Activated naive CD4-positive, alpha-beta T cell treated with anti-CD3 and anti-CD28 coated beads for 36 hours (primary cell): ENCODE results near the gene R3HDM2. TPM values are rescaled to one million over a fixed set of nuclear protein-coding genes. Genes with fewer than 3 reads are reported as not detected.

Experiments used
- CTCF ChIA-PET: fragments of 350-600 bp; sonication (Branson Sonifier 250); formaldehyde crosslinking; loops from one replicate; lab custom pipeline; 2021; ENCODE audit warnings: antibody characterized with exemption; lab: Charles Lee
- DNase-seq: peaks from one replicate; pipeline ENCODE4 v3.0.0-alpha.2; 2020
- H3K27ac Mint-ChIP-seq: one replicate; pipeline ENCODE4 v1.8.0; 2021; ENCODE audit warnings: mild to moderate bottlenecking, mixed read lengths
- H3K27me3 Mint-ChIP-seq: one replicate; pipeline ENCODE4 v1.8.0; 2021; ENCODE audit warnings: low read depth, mixed read lengths
- H3K36me3 Mint-ChIP-seq: one replicate; pipeline ENCODE4 v1.8.0; 2021; ENCODE audit warnings: low read depth, mixed read lengths
- H3K4me1 Mint-ChIP-seq: one replicate; pipeline ENCODE4 v1.8.0; 2021; ENCODE audit warnings: low read depth, mixed read lengths
- H3K4me3 Mint-ChIP-seq: one replicate; pipeline ENCODE4 v1.8.0; 2021; ENCODE audit warnings: mild to moderate bottlenecking, moderate library complexity, mixed read lengths
- H3K9me3 Mint-ChIP-seq: one replicate; pipeline ENCODE4 v1.8.0; 2021; ENCODE audit warnings: mixed read lengths
- intact Hi-C: fragments of 100-400 bp; cut with micrococcal nuclease; formaldehyde crosslinking; loops from one replicate; pipeline ENCODE4 v1.15.1; 2023
- total RNA-seq, 2 experiments: library from RNA; stranded (reverse); gene quantifications; one replicate each; pipeline ENCODE4 v1.2.3, GENCODE V29; 2021

The R3HDM2 gene
- total RNA-seq, 2 experiments from 2014 or later = 42.2 to 44.8 TPM

DNA sequence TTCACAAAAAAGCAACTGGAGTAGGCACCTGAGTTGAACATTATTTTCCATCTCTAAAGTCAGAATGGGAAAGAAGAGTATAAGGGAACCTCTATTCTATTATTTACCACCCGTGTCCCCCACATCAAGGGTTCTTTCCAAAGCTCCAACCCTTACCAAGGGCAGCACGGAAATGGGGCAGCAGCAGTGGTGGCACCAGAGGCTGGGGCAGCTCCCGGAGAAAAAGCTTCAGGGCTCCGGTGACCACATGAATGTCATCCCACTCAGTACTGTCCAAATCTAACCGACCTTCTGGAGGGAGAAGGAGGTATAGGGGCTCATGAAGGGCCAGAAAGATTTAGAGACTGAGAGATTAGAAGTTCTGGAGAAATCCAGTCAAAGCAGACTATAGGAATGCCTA is 43.0 kb upstream of the R3HDM2 start:
- DNase-seq = no peak
- Mint-ChIP-seq H3K4me1 (peaks cover 41% of the 10 kb centered on the region), H3K36me3 (peaks cover 33% of the 10 kb centered on the region), H3K27me3 (no peaks in the 10 kb centered on the region), H3K27ac (no peak overlapping the region), H3K4me3 (no peak overlapping the region), H3K9me3 (no peaks in the 10 kb centered on the region)
- CTCF ChIA-PET = interaction anchor here (1.9 to 10.2 kb wide), 2 partner anchors 12 to 18 kb away, joined by 5 to 207 read pairs; partner anchors contain the start of gene GLI1
- intact Hi-C loops = no loop called here

DNA sequence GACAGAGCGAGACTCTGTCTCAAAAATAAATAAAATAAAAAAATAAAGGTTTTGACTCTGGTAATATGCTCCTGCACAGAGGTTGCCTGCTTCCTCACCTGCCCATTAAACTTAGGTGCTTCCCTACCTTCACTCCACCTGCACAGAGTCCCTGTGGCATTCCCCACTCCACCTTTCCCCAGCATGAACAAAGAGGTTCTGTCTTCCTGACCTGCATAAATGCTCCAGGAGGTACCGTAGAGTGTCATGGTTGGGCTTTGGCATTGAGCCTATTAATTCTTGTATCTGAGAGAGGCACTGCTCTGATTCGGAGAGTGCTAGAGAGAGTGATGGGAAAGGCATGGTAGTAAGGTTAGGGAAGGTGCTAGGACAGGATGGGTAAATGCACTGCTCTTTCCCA is 42.5 kb upstream of the R3HDM2 start:
- Mint-ChIP-seq H3K9me3 (no peaks in the 10 kb centered on the region), H3K4me1 (peaks cover 36% of the 10 kb centered on the region), H3K4me3 (no peak overlapping the region), H3K27me3 (no peaks in the 10 kb centered on the region), H3K36me3 (peaks cover 28% of the 10 kb centered on the region), H3K27ac (no peak overlapping the region)
- no peak for DNase-seq
- intact Hi-C loops = no loop called here
- CTCF ChIA-PET = interaction anchor here (10.2 kb wide), 1 partner anchor 11 kb away, joined by 207 read pairs; the partner anchor contains the start of gene GLI1

DNA sequence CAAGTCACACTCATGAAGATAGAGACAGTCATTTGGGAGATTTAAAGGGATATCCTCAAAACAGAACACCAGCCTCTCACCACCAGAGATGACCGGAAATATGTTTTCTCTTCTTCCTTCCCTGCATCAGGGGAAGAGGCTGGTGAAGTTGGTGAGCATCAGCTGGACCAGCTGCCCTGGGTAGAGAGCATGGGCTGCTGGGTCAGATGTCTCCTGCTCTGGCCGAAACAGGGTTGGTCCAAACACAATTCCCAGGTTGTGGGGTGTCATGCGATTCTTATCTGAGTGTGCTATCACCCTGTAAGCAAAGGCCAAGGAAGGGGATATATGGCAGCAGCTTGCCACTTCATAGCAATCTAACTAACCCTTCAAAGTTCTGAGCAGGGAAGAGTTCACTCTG is 41.5 kb upstream of the R3HDM2 start:
- no peaks in the 10 kb centered on the region for H3K27me3 Mint-ChIP-seq
- no peak for DNase-seq
- peaks cover 22% of the 10 kb centered on the region for H3K36me3 Mint-ChIP-seq
- H3K4me3 Mint-ChIP-seq = no peak overlapping the region
- intact Hi-C loops = no loop called here
- peak overlapping the region; percentile 16 for H3K27ac Mint-ChIP-seq
- no peaks in the 10 kb centered on the region for H3K9me3 Mint-ChIP-seq
- H3K4me1 Mint-ChIP-seq = peaks cover 31% of the 10 kb centered on the region
- CTCF ChIA-PET = interaction anchor here (0.6 to 2.4 kb wide), 4 partner anchors 10 to 205 kb away, joined by 3 to 16 read pairs (median 4); no protein-coding TSS in a partner anchor

- Mint-ChIP-seq H3K36me3 (peaks cover 14% of the 10 kb centered on the region), H3K4me3 (no peak overlapping the region), H3K27me3 (no peaks in the 10 kb centered on the region), H3K4me1 (peaks cover 31% of the 10 kb centered on the region), H3K27ac (peak overlapping the region; percentile 25), H3K9me3 (no peaks in the 10 kb centered on the region)
- DNase-seq = no peak
- CTCF ChIA-PET = interaction anchor here (0.5 to 2.4 kb wide), 4 partner anchors 9 to 31 kb away, joined by 3 to 16 read pairs (median 5); no protein-coding TSS in a partner anchor
- intact Hi-C loops = no loop called here
Observed at GRCh38 chr12:57471661-57472060, 40.8 kb upstream of the R3HDM2 start.

DNA sequence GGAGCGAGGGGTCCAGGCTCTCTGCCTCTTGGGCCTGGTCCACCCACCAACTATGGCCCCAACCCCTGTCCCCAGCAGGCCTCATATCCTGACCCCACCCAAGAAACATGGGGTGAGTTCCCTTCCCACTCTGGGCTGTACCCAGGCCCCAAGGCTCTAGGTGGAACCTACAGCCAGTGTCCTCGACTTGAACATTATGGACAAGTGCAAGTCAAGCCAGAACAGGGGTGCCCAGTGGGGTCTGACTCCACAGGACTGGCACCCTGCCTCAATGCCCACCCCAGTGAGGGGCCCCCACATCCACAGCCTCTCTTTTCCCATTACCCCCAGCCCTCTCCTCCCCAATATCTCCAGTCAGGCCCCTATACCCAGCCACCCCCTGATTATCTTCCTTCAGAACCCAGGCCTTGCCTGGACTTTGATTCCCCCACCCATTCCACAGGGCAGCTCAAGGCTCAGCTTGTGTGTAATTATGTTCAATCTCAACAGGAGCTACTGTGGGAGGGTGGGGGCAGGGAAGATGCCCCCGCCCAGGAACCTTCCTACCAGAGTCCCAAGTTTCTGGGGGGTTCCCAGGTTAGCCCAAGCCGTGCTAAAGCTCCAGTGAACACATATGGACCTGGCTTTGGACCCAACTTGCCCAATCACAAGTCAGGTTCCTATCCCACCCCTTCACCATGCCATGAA is 40.3 kb upstream of the R3HDM2 start:
- peaks cover 29% of the 10 kb centered on the region for H3K4me1 Mint-ChIP-seq
- H3K9me3 Mint-ChIP-seq = no peaks in the 10 kb centered on the region
- no peaks in the 10 kb centered on the region for H3K27me3 Mint-ChIP-seq
- no peak for DNase-seq
- no peak overlapping the region for H3K27ac Mint-ChIP-seq
- H3K4me3 Mint-ChIP-seq = no peak overlapping the region
- intact Hi-C loops = no loop called here
- peaks cover 9% of the 10 kb centered on the region for H3K36me3 Mint-ChIP-seq
- CTCF ChIA-PET = interaction anchor here (0.5 to 2.4 kb wide), 5 partner anchors 8 to 229 kb away, joined by 3 to 16 read pairs (median 4); no protein-coding TSS in a partner anchor

- Mint-ChIP-seq H3K27me3 (no peaks in the 10 kb centered on the region), H3K27ac (no peak overlapping the region), H3K4me1 (peaks cover 25% of the 10 kb centered on the region), H3K4me3 (no peak overlapping the region), H3K36me3 (peaks cover 9% of the 10 kb centered on the region), H3K9me3 (no peaks in the 10 kb centered on the region)
- DNase-seq = no peak
- intact Hi-C loops = no loop called here
- CTCF ChIA-PET = interaction anchor here (0.5 to 2.4 kb wide), 5 partner anchors 8 to 228 kb away, joined by 4 to 16 read pairs (median 6); no protein-coding TSS in a partner anchor
Observed at GRCh38 chr12:57470286-57470969, 39.6 kb upstream of the R3HDM2 start.

- no peak for DNase-seq
- peaks cover 24% of the 10 kb centered on the region for H3K4me1 Mint-ChIP-seq
- peaks cover 6% of the 10 kb centered on the region for H3K36me3 Mint-ChIP-seq
- CTCF ChIA-PET = interaction anchor here (1.2 to 2.2 kb wide), 3 partner anchors 9 to 227 kb away, joined by 4 to 8 read pairs (median 6); no protein-coding TSS in a partner anchor
- H3K27me3 Mint-ChIP-seq = no peaks in the 10 kb centered on the region
- no peak overlapping the region for H3K4me3 Mint-ChIP-seq
- intact Hi-C loops = no loop called here
- no peak overlapping the region for H3K27ac Mint-ChIP-seq
- H3K9me3 Mint-ChIP-seq = no peaks in the 10 kb centered on the region
Observed at GRCh38 chr12:57469296-57470164, 38.7 kb upstream of the R3HDM2 start.

- CTCF ChIA-PET = no interaction called here
- DNase-seq = no peak
Observed at GRCh38 chr12:57467915-57468314, 37.1 kb upstream of the R3HDM2 start.

GRCh38 chr12:57467212-57467874 is 36.5 kb upstream of the R3HDM2 start:
- DNase-seq = no peak
- Mint-ChIP-seq H3K36me3 (peaks cover 2% of the 10 kb centered on the region), H3K4me1 (peaks cover 28% of the 10 kb centered on the region), H3K27ac (no peak overlapping the region), H3K4me3 (no peak overlapping the region), H3K27me3 (no peaks in the 10 kb centered on the region), H3K9me3 (no peaks in the 10 kb centered on the region)
- intact Hi-C loops = no loop called here
- CTCF ChIA-PET = interaction anchor here (0.6 to 9.9 kb wide), 2 partner anchors 11 to 168 kb away, joined by 5 to 207 read pairs; partner anchors contain the start of gene ARHGAP9

More at GRCh38 chr12:57467915-57468314, 37.1 kb upstream of the R3HDM2 start:
- Mint-ChIP-seq H3K27ac (no peak overlapping the region), H3K4me1 (peaks cover 25% of the 10 kb centered on the region), H3K36me3 (peaks cover 2% of the 10 kb centered on the region), H3K4me3 (no peak overlapping the region), H3K9me3 (no peaks in the 10 kb centered on the region), H3K27me3 (no peaks in the 10 kb centered on the region)
- intact Hi-C loops = no loop called here

DNA sequence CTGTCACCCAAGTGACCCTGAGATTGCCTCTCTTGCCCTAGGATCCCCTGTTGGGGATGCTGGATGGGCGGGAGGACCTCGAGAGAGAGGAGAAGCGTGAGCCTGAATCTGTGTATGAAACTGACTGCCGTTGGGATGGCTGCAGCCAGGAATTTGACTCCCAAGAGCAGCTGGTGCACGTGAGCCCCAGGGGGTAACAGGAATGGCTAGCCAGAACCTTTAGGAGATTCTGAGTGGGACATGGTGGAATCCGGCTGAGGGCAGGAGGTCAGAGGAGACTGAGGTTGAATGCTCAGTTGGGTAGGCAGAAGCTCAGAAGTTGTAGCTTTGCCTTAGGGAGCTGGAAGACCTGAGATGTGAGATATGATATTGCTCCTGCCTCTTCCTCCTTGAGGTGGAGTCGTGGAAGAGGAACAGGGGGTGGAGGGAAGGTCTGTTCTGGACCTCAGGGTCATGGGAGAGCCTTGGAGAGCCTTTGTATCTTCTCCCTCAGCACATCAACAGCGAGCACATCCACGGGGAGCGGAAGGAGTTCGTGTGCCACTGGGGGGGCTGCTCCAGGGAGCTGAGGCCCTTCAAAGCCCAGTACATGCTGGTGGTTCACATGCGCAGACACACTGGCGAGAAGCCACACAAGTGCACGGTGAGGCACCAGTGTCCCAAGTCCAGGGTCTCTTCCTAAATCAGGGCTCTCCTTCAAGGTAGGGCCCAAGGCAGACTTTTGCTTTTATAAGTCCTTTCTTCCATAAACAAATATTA is 35.1 kb upstream of the R3HDM2 start:
- Mint-ChIP-seq H3K36me3 (peaks cover 2% of the 10 kb centered on the region), H3K27ac (no peak overlapping the region), H3K9me3 (no peaks in the 10 kb centered on the region), H3K4me1 (peaks cover 28% of the 10 kb centered on the region), H3K4me3 (no peak overlapping the region), H3K27me3 (peaks cover 5% of the 10 kb centered on the region)
- DNase-seq = no peak
- intact Hi-C loops = no loop called here
- CTCF ChIA-PET = interaction anchor here (1.3 to 9.9 kb wide), 4 partner anchors 10 to 252 kb away, joined by 3 to 207 read pairs (median 9); partner anchors contain the start of genes ARHGAP9 and INHBE
